H9 (cell line): ENCODE results near the gene ZFP37. TPM values are rescaled to one million over a fixed set of nuclear protein-coding genes. Genes with fewer than 3 reads are reported as not detected.

ENCODE experiments used
- DNase-seq: peaks from one replicate; pipeline ENCODE4 v3.0.0-alpha.2; 2017
- H2AFZ ChIP-seq: one replicate; pipeline ENCODE4 v1.6.1; 2013; ENCODE audit warnings: mild to moderate bottlenecking, low read length, control low read depth, moderate library complexity
- H2AK5ac ChIP-seq: 2 replicates; pipeline ENCODE4 v1.6.1; 2013; ENCODE audit warnings: low read length, control low read depth, mixed read lengths; ENCODE audit not compliant: insufficient read length
- H2BK120ac ChIP-seq: one replicate; pipeline ENCODE4 v1.6.1; 2013; ENCODE audit warnings: low read depth, mild to moderate bottlenecking, low read length, control low read depth, inconsistent platforms; ENCODE audit not compliant: poor library complexity, severe bottlenecking
- H2BK12ac ChIP-seq: 2 replicates; pipeline ENCODE4 v1.6.1; 2013; ENCODE audit warnings: low read length, control low read depth, mixed read lengths, low read depth; ENCODE audit not compliant: insufficient read length
- H2BK15ac ChIP-seq: 2 replicates; pipeline ENCODE4 v1.6.1; 2013; ENCODE audit warnings: low read depth, low read length, control low read depth
- H2BK20ac ChIP-seq: one replicate; pipeline ENCODE4 v1.6.1; 2013; ENCODE audit warnings: low read depth, mild to moderate bottlenecking, low read length, control low read depth, inconsistent platforms; ENCODE audit not compliant: poor library complexity, severe bottlenecking
- H2BK5ac ChIP-seq: 2 replicates; pipeline ENCODE4 v1.6.1; 2013; ENCODE audit warnings: low read length, control low read depth, mixed read lengths; ENCODE audit not compliant: insufficient read length
- H3K14ac ChIP-seq: 2 replicates; pipeline ENCODE4 v1.6.1; 2013; ENCODE audit warnings: low read length, control low read depth; ENCODE audit not compliant: insufficient read depth
- H3K18ac ChIP-seq: 2 replicates; pipeline ENCODE4 v1.6.1; 2013; ENCODE audit warnings: low read depth, mild to moderate bottlenecking, mixed read lengths, low read length, control low read depth; ENCODE audit not compliant: insufficient read length
- H3K23ac ChIP-seq: 2 replicates; pipeline ENCODE4 v1.6.1; 2013; ENCODE audit warnings: low read length, control low read depth, mixed read lengths, low read depth; ENCODE audit not compliant: insufficient read length
- H3K23me2 ChIP-seq: 2 replicates; pipeline ENCODE4 v1.6.1; 2013; ENCODE audit warnings: low read depth, mild to moderate bottlenecking, mixed read lengths, low read length, control low read depth; ENCODE audit not compliant: insufficient read length, poor library complexity, severe bottlenecking
- H3K27ac ChIP-seq: 2 replicates; pipeline ENCODE4 v1.5.1; 2013; ENCODE audit warnings: low read length, control low read depth, mixed read lengths, low read depth; ENCODE audit not compliant: insufficient read length
- H3K27me3 ChIP-seq: 2 replicates; pipeline ENCODE4 v1.6.1; 2013; ENCODE audit warnings: low read length, control low read depth, inconsistent platforms; ENCODE audit not compliant: insufficient read depth
- H3K4ac ChIP-seq: 2 replicates; pipeline ENCODE4 v1.6.1; 2013; ENCODE audit warnings: low read depth, mild to moderate bottlenecking, control low read depth, inconsistent platforms, low read length, moderate library complexity
- H3K4me1 ChIP-seq: 2 replicates; pipeline ENCODE4 v1.6.1; 2013; ENCODE audit warnings: low read length, control low read depth, inconsistent platforms; ENCODE audit not compliant: insufficient read depth
- H3K4me2 ChIP-seq: 2 replicates; pipeline ENCODE4 v1.6.1; 2013; ENCODE audit warnings: low read length, control low read depth, mixed read lengths; ENCODE audit not compliant: insufficient read length, insufficient read depth
- H3K56ac ChIP-seq: 2 replicates; pipeline ENCODE4 v1.6.1; 2013; ENCODE audit warnings: low read depth, mild to moderate bottlenecking, mixed read lengths, low read length, control low read depth; ENCODE audit not compliant: insufficient read length
- H3K79me1 ChIP-seq: 2 replicates; pipeline ENCODE4 v1.6.1; 2013; ENCODE audit warnings: low read depth, mild to moderate bottlenecking, moderate library complexity, low read length, control low read depth, inconsistent platforms; ENCODE audit not compliant: insufficient read depth, poor library complexity, severe bottlenecking
- H3K79me2 ChIP-seq: 2 replicates; pipeline ENCODE4 v1.6.1; 2013; ENCODE audit warnings: low read length, control low read depth, inconsistent platforms; ENCODE audit not compliant: insufficient read depth
- H3K9ac ChIP-seq: 2 replicates; pipeline ENCODE4 v1.6.1; 2013; ENCODE audit warnings: low read length, control low read depth, mixed read lengths; ENCODE audit not compliant: insufficient read length; ENCODE audit errors: extremely low read depth
- H3K9me3 ChIP-seq: one replicate; pipeline ENCODE4 v1.6.1; 2013; ENCODE audit warnings: low read depth, low read length, inconsistent platforms; ENCODE audit not compliant: control insufficient read depth
- H3T11ph ChIP-seq: one replicate; pipeline ENCODE4 v1.6.1; 2013; ENCODE audit warnings: mild to moderate bottlenecking, low read length, control low read depth, inconsistent platforms
- H4K20me1 ChIP-seq: one replicate; pipeline ENCODE4 v1.6.1; 2013; ENCODE audit not compliant: control insufficient read depth, insufficient read length, insufficient read depth
- H4K5ac ChIP-seq: 2 replicates; pipeline ENCODE4 v1.6.1; 2013; ENCODE audit warnings: low read depth, mild to moderate bottlenecking, mixed read lengths, low read length, control low read depth; ENCODE audit not compliant: insufficient read length
- H4K8ac ChIP-seq: replicated peaks from 2 replicates; pipeline ENCODE4 v1.6.1; 2013; ENCODE audit warnings: low read length, control low read depth, mixed read lengths, low read depth; ENCODE audit not compliant: insufficient read length
- H4K91ac ChIP-seq: 2 replicates; pipeline ENCODE4 v1.6.1; 2013; ENCODE audit warnings: low read depth, mild to moderate bottlenecking, moderate library complexity, mixed read lengths, low read length, control low read depth; ENCODE audit not compliant: insufficient read length
- H3K27ac Mint-ChIP-seq, 3 experiments: 2 replicates in 2 of 3; 3 replicates in 1 of 3; pipeline ENCODE4 v1.8.0; 2020 to 2021; ENCODE audit warnings: mixed read lengths in 3 of 3, mild to moderate bottlenecking in 1 of 3, moderate library complexity in 1 of 3
- H3K27me3 Mint-ChIP-seq: 2 replicates; pipeline ENCODE4 v1.8.0; 2021; ENCODE audit warnings: low read depth, mild to moderate bottlenecking, moderate library complexity, mixed read lengths
- H3K36me3 Mint-ChIP-seq, 3 experiments: 2 replicates in 2 of 3; 3 replicates in 1 of 3; pipeline ENCODE4 v1.8.0; 2020 to 2021; ENCODE audit warnings: low read depth in 3 of 3, mixed read lengths in 3 of 3; ENCODE audit not compliant: insufficient read depth in 1 of 3
- H3K4me1 Mint-ChIP-seq, 2 experiments: 2 replicates each; pipeline ENCODE4 v1.8.0; 2020; ENCODE audit warnings: mixed read lengths in 2 of 2
- H3K4me3 Mint-ChIP-seq, 2 experiments: 2 replicates in 1 of 2; 3 replicates in 1 of 2; pipeline ENCODE4 v1.8.0; 2020 to 2021; ENCODE audit warnings: mild to moderate bottlenecking in 2 of 2, mixed read lengths in 2 of 2, moderate library complexity in 1 of 2
- H3K9me3 Mint-ChIP-seq, 2 experiments: 2 replicates in 1 of 2; 3 replicates in 1 of 2; pipeline ENCODE4 v1.8.0; 2020; ENCODE audit warnings: mild to moderate bottlenecking in 2 of 2, mixed read lengths in 2 of 2, moderate library complexity in 1 of 2
- WGBS: extraction: QIAGEN DNeasy Blood & Tissue Kit; methylation state at CpG from one replicate; pipeline ENCODE4 v1.1.7; 2013; ENCODE audit warnings: missing lambda C conversion rate, low lambda C conversion rate, mixed read lengths; ENCODE audit not compliant: insufficient read length; ENCODE audit errors: extremely low coverage; 5-methylcytosine and 5-hydroxymethylcytosine counted together
- total RNA-seq: library from RNA; stranded (reverse); gene quantifications from 2 replicates; pipeline ENCODE4 v1.2.1, GENCODE V29; 2021
- TF ChIP-seq, protein P1 (sequence below): fragments of 200-600 bp; sonication (generic); conservative IDR thresholded peaks from 3 replicates; pipeline ENCODE4 v1.8.0; 2021; ENCODE audit warnings: antibody characterized with exemption, mild to moderate bottlenecking

ZFP37 gene
- total RNA-seq, 1 experiment from 2014 or later: 5.1 TPM

DNA sequence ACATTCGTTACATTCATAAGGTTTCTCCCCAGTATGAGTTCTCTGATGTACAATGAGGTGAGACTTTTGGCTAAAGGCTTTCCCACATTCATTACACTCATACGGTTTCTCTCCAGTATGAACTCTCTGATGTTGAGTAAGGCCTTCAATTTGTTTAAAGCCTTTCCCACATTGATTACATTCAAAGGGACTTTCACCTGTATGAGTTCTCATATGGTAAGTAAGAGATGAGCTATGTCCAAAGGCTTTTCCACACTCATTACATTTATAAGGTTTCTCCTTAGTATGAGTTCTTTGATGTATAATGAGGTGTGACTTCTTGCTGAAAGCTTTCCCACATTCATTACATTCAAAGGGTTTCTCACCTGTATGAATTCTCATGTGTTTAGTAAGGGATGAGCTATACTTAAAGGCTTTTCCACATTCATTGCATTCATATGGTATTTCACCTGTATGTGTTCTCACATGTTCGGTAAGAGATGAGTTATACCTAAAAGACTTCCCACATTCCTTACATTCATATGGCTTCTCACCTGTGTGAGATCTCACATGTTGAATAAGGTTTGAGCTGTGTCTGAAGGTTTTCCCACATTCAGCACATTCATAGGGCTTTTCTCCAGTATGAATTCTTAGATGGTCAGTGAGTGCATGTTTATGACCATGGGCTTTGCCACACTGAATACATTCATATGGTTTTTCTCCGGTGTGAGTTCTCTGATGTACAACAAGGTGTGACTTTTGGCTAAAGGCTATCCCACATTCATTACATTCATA, 13.5 kb downstream of the ZFP37 start:
- no peak overlapping the region for H3K4ac ChIP-seq

More for the DNA sequence above, 13.5 kb downstream of the ZFP37 start:
- Histone ChIP-seq H4K8ac (no peak overlapping the region), H2AK5ac (no peak overlapping the region), H3K27me3 (no peaks in the 10 kb centered on the region), H3K4me1 (no peaks in the 10 kb centered on the region), H3K23ac (no peak overlapping the region), H3K27ac (no peak overlapping the region), H3K79me2 (no peaks in the 10 kb centered on the region), H3K9ac (no peak overlapping the region), H2BK5ac (no peak overlapping the region), H3K4me2 (no peak overlapping the region), H4K91ac (no peak overlapping the region), H3K79me1 (no peaks in the 10 kb centered on the region), H2BK12ac (no peak overlapping the region), H3K18ac (no peak overlapping the region), H2BK15ac (no peak overlapping the region), H3K9me3 (peaks cover 97% of the 10 kb centered on the region), H3T11ph (no peak overlapping the region), H2AFZ (no peak overlapping the region), H4K20me1 (no peaks in the 10 kb centered on the region), H2BK120ac (no peak overlapping the region), H3K14ac (no peak overlapping the region), H4K5ac (no peak overlapping the region), H3K56ac (no peak overlapping the region), H2BK20ac (no peak overlapping the region), H3K23me2 (no peaks in the 10 kb centered on the region)
- no peak for DNase-seq
- Mint-ChIP-seq H3K4me3 (no peak overlapping the region), H3K27me3 (no peaks in the 10 kb centered on the region), H3K4me1 (no peaks in the 10 kb centered on the region), H3K36me3 (peaks cover 62 to 72% (median 71%) of the 10 kb centered on the region in 3 experiments), H3K27ac (no peak overlapping the region), H3K9me3 (peaks cover 85 to 93% of the 10 kb centered on the region in 2 experiments)
- TF ChIP-seq, protein P1, sequence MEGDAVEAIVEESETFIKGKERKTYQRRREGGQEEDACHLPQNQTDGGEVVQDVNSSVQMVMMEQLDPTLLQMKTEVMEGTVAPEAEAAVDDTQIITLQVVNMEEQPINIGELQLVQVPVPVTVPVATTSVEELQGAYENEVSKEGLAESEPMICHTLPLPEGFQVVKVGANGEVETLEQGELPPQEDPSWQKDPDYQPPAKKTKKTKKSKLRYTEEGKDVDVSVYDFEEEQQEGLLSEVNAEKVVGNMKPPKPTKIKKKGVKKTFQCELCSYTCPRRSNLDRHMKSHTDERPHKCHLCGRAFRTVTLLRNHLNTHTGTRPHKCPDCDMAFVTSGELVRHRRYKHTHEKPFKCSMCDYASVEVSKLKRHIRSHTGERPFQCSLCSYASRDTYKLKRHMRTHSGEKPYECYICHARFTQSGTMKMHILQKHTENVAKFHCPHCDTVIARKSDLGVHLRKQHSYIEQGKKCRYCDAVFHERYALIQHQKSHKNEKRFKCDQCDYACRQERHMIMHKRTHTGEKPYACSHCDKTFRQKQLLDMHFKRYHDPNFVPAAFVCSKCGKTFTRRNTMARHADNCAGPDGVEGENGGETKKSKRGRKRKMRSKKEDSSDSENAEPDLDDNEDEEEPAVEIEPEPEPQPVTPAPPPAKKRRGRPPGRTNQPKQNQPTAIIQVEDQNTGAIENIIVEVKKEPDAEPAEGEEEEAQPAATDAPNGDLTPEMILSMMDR: no peak
- no CpG with 5 or more reads among the region's 4 CpGs for WGBS
